Karpas-422 (cell line): ENCODE data around the gene SSR4. TPM values are rescaled to one million over a fixed set of nuclear protein-coding genes. Genes with fewer than 3 reads are reported as not detected.

ENCODE experiments used
- DNase-seq: peaks from one replicate; pipeline ENCODE4 v3.0.0-alpha.2; 2015
- H2AFZ ChIP-seq: fragments of 200-600 bp; sonication (generic); 2 replicates; pipeline ENCODE4 v1.6.1; 2014; ENCODE audit warnings: antibody characterized with exemption, low read length, mixed read lengths
- H3K27ac ChIP-seq: fragments of 200-600 bp; sonication (generic); 2 replicates; pipeline ENCODE4 v1.5.1; 2014; ENCODE audit warnings: mild to moderate bottlenecking, low read length, moderate library complexity
- H3K27me3 ChIP-seq: fragments of 200-600 bp; sonication (generic); 2 replicates; pipeline ENCODE4 v1.6.1; 2014; ENCODE audit warnings: low read length, mixed read lengths
- H3K36me3 ChIP-seq: fragments of 200-600 bp; sonication (generic); 2 replicates; pipeline ENCODE4 v1.6.1; 2014; ENCODE audit warnings: low read length, mixed read lengths; ENCODE audit not compliant: insufficient read depth
- H3K4me1 ChIP-seq: fragments of 200-600 bp; sonication (generic); 2 replicates; pipeline ENCODE4 v1.6.1; 2014; ENCODE audit warnings: mild to moderate bottlenecking, low read length, mixed read lengths
- H3K4me2 ChIP-seq: fragments of 200-600 bp; sonication (generic); 2 replicates; pipeline ENCODE4 v1.6.1; 2014; ENCODE audit warnings: low read length, low read depth, mild to moderate bottlenecking; ENCODE audit not compliant: poor library complexity, severe bottlenecking
- H3K4me3 ChIP-seq: fragments of 200-600 bp; sonication (generic); 2 replicates; pipeline ENCODE4 v1.5.1; 2014; ENCODE audit warnings: mild to moderate bottlenecking, antibody characterized with exemption, low read length, mixed read lengths
- H3K79me2 ChIP-seq: fragments of 200-600 bp; sonication (generic); 2 replicates; pipeline ENCODE4 v1.6.1; 2014; ENCODE audit warnings: mild to moderate bottlenecking, low read length, mixed read lengths
- H3K9ac ChIP-seq: fragments of 200-600 bp; sonication (generic); 2 replicates; pipeline ENCODE4 v1.6.0; 2014; ENCODE audit warnings: low read length
- H3K9me2 ChIP-seq: fragments of 200-600 bp; sonication (generic), shearing (Covaris generic); replicated peaks from 2 replicates; pipeline ENCODE4 v1.6.0; 2014; ENCODE audit warnings: mild to moderate bottlenecking, low read length, moderate library complexity; ENCODE audit not compliant: insufficient read depth
- H3K9me3 ChIP-seq: fragments of 300-700, 200-600 bp; sonication (generic); 2 replicates; pipeline ENCODE4 v1.6.1; 2014; ENCODE audit warnings: low read length, mixed read lengths
- H4K20me1 ChIP-seq: fragments of 200-600 bp; sonication (generic); 2 replicates; pipeline ENCODE4 v1.6.1; 2014; ENCODE audit warnings: mild to moderate bottlenecking, antibody characterized with exemption, low read length, low read depth; ENCODE audit not compliant: insufficient read depth
- total RNA-seq: library from RNA; depleted of rRNA; stranded (reverse); fragments of >200 nt; shearing (Covaris generic); gene quantifications from 2 replicates; pipeline ENCODE4 v1.2.3, GENCODE V29; 2014; ENCODE audit warnings: low replicate concordance; rRNA removed

Gene SSR4
- total RNA-seq, 1 experiment from 2014 or later = 310 TPM

DNA sequence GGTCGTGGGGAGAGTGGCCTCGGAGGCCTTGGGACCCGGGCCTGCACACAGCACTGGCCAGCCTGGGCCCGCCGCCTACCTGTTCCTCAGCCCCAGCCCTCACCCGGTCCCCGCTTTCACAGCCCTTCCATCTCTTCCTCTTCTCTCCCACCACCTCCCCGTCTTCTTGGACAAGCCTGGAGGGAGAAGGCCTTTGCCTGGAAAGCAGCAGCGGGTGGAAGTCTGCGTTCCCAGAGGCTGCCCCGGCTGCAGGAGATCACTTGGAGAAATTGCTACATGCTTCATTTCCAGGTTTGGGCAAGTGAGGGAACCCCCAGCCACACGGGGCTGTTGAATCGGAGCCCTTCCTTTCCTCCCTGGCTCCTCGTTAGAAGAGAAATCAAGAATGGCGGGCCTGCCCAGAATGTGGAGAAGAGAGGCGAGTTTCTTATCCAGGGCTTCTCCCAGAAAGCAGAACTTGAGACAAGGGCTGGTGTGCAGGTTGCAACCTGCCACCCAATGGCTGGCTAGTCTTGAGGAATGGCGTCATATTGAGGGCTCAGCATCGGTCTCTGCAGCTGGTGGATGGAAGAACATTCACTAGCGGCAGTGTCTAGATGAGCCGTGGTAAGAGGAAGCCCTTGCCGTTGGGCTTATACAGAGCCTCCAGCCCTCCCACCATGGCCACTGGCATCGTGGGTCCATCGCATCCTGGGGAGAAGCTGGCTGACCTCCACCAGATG is 37.1 kb downstream of the SSR4 start:
- peak; percentile 53 for DNase-seq
- Histone ChIP-seq H3K4me1 (no peaks in the 10 kb centered on the region), H3K27ac (no peak overlapping the region), H3K9me2 (no peaks in the 10 kb centered on the region), H3K9me3 (no peaks in the 10 kb centered on the region), H3K79me2 (no peaks in the 10 kb centered on the region), H3K9ac (no peak overlapping the region), H3K4me2 (no peak overlapping the region), H2AFZ (no peak overlapping the region), H4K20me1 (no peaks in the 10 kb centered on the region), H3K36me3 (no peaks in the 10 kb centered on the region), H3K27me3 (no peaks in the 10 kb centered on the region), H3K4me3 (no peak overlapping the region)

DNA sequence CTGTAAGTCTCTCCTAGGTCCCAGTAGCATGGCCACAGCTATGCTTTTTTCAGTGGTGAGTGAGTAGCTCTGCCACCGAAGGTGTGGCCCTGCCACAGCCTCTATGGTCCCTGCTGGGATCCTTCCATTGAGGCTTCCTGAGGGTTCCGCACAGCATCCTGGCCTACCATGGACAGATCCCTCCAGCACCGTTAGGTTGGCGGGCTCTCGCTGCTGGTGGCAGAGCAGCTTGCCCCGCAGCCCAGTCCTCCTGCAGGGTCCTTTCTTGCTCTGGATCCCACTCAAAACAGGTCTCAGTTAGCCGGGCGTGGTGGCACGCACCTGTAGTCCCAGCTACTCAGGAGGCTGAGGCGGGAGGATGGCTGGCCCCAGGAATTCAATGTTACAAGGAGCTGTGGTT is 38.3 kb downstream of the SSR4 start:
- no peaks in the 10 kb centered on the region for H3K79me2 ChIP-seq
- H3K9me3 ChIP-seq = no peaks in the 10 kb centered on the region
- H3K9me2 ChIP-seq = no peaks in the 10 kb centered on the region
- no peak overlapping the region for H2AFZ ChIP-seq
- no peak overlapping the region for H3K4me2 ChIP-seq
- no peak overlapping the region for H3K4me3 ChIP-seq
- no peak for DNase-seq
- no peaks in the 10 kb centered on the region for H3K27me3 ChIP-seq
- no peak overlapping the region for H3K27ac ChIP-seq
- no peaks in the 10 kb centered on the region for H3K4me1 ChIP-seq
- H3K9ac ChIP-seq = no peak overlapping the region
- no peaks in the 10 kb centered on the region for H4K20me1 ChIP-seq
- H3K36me3 ChIP-seq = no peaks in the 10 kb centered on the region

DNA sequence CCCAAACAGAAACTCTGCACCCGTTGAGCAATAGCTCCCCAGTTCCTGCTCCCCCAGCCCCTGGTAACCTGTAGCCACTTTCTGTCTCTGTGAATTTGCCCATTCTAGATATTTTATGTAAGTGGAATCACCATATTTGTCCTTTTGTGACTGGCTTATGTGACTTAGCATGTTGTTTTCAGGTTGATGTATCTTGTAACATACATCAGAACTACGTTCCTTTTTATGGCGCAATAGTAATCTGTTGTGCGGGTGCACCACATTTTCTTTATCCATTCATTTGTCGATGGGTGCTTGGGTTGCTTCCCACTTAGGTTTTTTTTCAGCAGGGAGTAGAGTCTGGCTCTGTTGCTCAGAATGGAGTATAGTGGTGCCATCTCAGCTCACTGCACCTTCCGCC is 42.5 kb downstream of the SSR4 start:
- Histone ChIP-seq H3K9ac (no peak overlapping the region), H3K4me2 (no peak overlapping the region), H3K4me1 (no peaks in the 10 kb centered on the region), H3K9me3 (no peaks in the 10 kb centered on the region), H3K9me2 (no peaks in the 10 kb centered on the region), H3K79me2 (no peaks in the 10 kb centered on the region), H3K36me3 (no peaks in the 10 kb centered on the region), H3K27ac (no peak overlapping the region), H3K4me3 (no peak overlapping the region), H3K27me3 (no peaks in the 10 kb centered on the region), H2AFZ (no peak overlapping the region), H4K20me1 (no peaks in the 10 kb centered on the region)
- no peak for DNase-seq

GRCh38 chrX:153844509-153845082 is 50.1 kb downstream of the SSR4 start:
- Histone ChIP-seq H2AFZ (no peak overlapping the region), H3K4me2 (no peak overlapping the region), H3K36me3 (no peaks in the 10 kb centered on the region), H4K20me1 (no peaks in the 10 kb centered on the region), H3K9me2 (no peaks in the 10 kb centered on the region), H3K79me2 (no peaks in the 10 kb centered on the region), H3K4me1 (no peaks in the 10 kb centered on the region), H3K9ac (no peak overlapping the region), H3K27me3 (no peaks in the 10 kb centered on the region), H3K9me3 (no peaks in the 10 kb centered on the region), H3K27ac (no peak overlapping the region), H3K4me3 (no peak overlapping the region)
- no peak for DNase-seq

GRCh38 chrX:153845195-153845594 is 50.7 kb downstream of the SSR4 start:
- H4K20me1 ChIP-seq = no peaks in the 10 kb centered on the region
- no peak for DNase-seq
- no peaks in the 10 kb centered on the region for H3K4me1 ChIP-seq
- no peaks in the 10 kb centered on the region for H3K36me3 ChIP-seq
- H3K27ac ChIP-seq = no peak overlapping the region
- H3K79me2 ChIP-seq = no peaks in the 10 kb centered on the region
- no peaks in the 10 kb centered on the region for H3K27me3 ChIP-seq
- H3K9me3 ChIP-seq = no peaks in the 10 kb centered on the region
- H3K4me2 ChIP-seq = no peak overlapping the region
- H3K9me2 ChIP-seq = no peaks in the 10 kb centered on the region
- no peak overlapping the region for H3K4me3 ChIP-seq
- H3K9ac ChIP-seq = no peak overlapping the region
- no peak overlapping the region for H2AFZ ChIP-seq

DNA sequence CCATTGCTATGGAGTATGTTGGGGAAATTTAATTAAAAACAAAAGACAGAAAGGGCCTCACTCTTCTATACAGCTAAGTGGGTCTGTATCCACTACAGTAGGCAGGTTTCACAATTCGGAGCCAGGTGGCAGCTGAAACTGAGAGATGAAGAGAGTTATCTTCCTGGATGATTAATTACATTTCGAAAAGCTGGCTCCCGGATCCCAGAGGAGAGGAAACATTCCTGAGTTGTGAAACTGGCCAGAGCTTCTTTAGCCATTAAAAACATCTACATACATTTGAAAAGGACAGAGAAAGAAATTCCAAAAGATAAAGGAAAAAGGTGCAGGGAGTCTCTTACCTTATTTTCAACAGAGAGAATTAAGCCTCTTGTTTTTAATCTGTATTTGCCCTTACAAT is 51.4 kb downstream of the SSR4 start:
- Histone ChIP-seq H3K79me2 (no peaks in the 10 kb centered on the region), H2AFZ (no peak overlapping the region), H3K9me3 (no peaks in the 10 kb centered on the region), H4K20me1 (no peaks in the 10 kb centered on the region), H3K4me3 (no peak overlapping the region), H3K9me2 (no peaks in the 10 kb centered on the region), H3K4me2 (no peak overlapping the region), H3K4me1 (no peaks in the 10 kb centered on the region), H3K27ac (no peak overlapping the region), H3K27me3 (no peaks in the 10 kb centered on the region), H3K9ac (no peak overlapping the region), H3K36me3 (no peaks in the 10 kb centered on the region)
- no peak for DNase-seq

Other genes starting within 250 kb of the SSR4 start
- 29.1 and 55.4 TPM in 2 replicates for gene CCNQ, start 195.5 kb upstream of the SSR4 start, total RNA-seq
- gene DUSP9, start 147.5 kb upstream of the SSR4 start, total RNA-seq = not detected in 2 replicates
- not detected in 2 replicates for gene PNCK, start 120.9 kb upstream of the SSR4 start, total RNA-seq
- 0.14 TPM in 1 of 2 replicates, not detected in the other for gene SLC6A8, start 106.7 kb upstream of the SSR4 start, total RNA-seq
- gene BCAP31, start 70.3 kb upstream of the SSR4 start, total RNA-seq = 99.7 and 110 TPM in 2 replicates
- gene ABCD1, start 69.8 kb upstream of the SSR4 start, total RNA-seq = 1.9 and 4.1 TPM in 2 replicates
- not detected in 2 replicates for gene PLXNB3, start 30.4 kb upstream of the SSR4 start, total RNA-seq
- not detected in 2 replicates for gene SRPK3, start 13.6 kb upstream of the SSR4 start, total RNA-seq
- 46.5 and 80.7 TPM in 2 replicates for gene IDH3G, start 293 bp upstream of the SSR4 start, total RNA-seq
- gene PDZD4, start 35.9 kb downstream of the SSR4 start, total RNA-seq = not detected in 2 replicates
- not detected in 2 replicates for gene L1CAM, start 91.5 kb downstream of the SSR4 start, total RNA-seq
- gene AVPR2, start 110.0 kb downstream of the SSR4 start, total RNA-seq = not detected in 2 replicates
- 104 and 218 TPM in 2 replicates for gene ARHGAP4, start 131.6 kb downstream of the SSR4 start, total RNA-seq
- 103 and 144 TPM in 2 replicates for gene NAA10, start 140.4 kb downstream of the SSR4 start, total RNA-seq
- gene RENBP, start 150.0 kb downstream of the SSR4 start, total RNA-seq = 0.22 and 0.26 TPM in 2 replicates
- 16.8 and 29.4 TPM in 2 replicates for gene HCFC1, start 177.2 kb downstream of the SSR4 start, total RNA-seq
- 1.5 and 3.9 TPM in 2 replicates for gene TMEM187, start 178.1 kb downstream of the SSR4 start, total RNA-seq
- 76.0 and 131 TPM in 2 replicates for gene IRAK1, start 225.2 kb downstream of the SSR4 start, total RNA-seq